Effector CD4-positive, alpha-beta T cell (primary cell): ENCODE measurements around the gene MAPT.
"Not testable (repeated sequence)": the region's sequence is repeated elsewhere in the genome, so short reads cannot be mapped to it uniquely, and the experiment has no call there.

Experiments used
- DNase-seq: peaks from one replicate; pipeline ENCODE4 v3.0.0-alpha.2; 2020

MAPT gene

DNA sequence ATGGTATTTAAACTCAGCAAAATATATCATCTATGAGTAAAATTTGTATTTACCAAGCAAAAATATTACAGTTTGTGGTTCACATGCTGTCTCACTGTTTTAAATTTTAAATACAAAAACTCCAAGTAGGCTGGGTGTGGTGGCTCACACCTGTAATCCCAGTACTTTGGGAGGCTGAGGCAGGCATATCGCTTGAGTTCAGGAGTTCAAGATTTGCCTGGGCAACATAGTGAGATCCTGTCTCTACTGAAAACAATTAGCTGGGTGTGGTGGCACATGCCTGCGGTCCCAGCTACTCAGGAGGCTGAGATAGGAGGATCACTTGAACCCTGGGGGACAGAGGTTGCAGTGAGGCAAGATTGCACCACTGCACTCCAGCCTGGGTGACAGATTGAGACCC is 37.3 kb downstream of the MAPT start:
- no peak for DNase-seq

DNA sequence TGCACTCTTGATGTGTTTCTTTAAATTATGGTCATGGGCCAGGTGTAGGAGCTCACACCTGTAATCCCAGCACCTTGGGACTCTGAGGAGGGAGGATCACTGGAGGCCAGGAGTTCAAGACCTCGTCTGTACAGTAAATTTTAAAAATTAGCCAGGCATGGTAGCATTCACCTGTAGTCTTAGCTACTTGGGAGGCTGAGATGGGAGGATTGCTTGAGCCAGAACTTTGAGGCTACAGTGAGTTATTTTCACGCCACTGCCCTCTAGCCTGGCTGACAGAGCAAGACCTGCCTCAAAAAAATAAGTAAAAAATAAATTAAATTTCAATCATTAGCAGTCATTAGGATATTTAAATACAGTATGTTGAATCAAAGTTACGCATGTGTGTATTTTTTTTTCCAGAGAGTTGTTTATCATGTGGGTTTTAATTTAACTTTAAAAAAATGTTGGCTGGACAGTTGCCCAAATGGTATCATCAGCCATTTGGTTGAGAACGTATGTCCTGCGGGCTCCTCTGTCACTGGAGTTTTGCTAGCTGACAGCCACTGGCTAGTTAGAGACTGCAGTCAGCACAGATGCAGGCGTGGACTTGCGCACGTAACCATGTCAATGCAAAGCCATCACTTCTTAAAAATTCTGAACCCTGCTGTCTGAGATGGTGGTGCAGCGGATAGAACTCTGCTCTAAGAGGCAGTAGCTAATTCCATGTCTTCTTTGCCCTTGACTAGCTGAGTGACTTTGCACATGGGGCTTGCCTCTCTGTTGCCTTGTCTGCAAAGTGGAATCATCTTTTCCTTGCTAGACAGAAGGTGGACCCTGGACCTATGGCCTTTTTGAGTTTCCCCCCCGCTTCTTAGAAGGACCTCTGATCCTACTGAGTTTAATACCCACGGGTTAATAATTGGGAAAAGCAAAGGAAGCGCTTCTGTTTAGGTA is 40.0 kb downstream of the MAPT start:
- no peak for DNase-seq

DNA sequence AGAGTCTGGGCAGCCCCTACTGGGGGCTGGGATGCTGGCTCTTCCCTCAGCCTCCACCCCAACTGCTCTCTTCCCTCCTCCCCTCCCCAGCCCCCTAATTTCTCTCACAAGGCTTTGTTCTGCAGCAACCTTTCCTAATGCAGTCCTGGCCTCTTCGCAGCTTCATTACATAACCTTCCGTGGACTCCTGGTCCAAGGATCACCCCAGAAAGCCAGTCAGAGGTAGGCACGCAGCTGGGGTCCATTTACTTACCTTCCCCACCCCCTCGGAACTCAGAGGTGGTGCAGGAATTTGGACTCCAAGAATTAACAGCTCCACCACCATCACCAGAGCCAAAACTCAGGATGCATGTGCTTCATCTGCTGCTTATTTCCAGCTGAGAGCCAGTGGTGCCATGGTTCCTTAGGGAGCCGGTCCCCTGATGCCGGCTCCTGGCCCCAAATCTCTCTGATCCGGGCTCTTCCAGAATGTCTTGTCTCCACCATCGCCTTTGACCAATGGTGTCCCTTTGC is 40.9 kb downstream of the MAPT start:
- no peak for DNase-seq

DNA sequence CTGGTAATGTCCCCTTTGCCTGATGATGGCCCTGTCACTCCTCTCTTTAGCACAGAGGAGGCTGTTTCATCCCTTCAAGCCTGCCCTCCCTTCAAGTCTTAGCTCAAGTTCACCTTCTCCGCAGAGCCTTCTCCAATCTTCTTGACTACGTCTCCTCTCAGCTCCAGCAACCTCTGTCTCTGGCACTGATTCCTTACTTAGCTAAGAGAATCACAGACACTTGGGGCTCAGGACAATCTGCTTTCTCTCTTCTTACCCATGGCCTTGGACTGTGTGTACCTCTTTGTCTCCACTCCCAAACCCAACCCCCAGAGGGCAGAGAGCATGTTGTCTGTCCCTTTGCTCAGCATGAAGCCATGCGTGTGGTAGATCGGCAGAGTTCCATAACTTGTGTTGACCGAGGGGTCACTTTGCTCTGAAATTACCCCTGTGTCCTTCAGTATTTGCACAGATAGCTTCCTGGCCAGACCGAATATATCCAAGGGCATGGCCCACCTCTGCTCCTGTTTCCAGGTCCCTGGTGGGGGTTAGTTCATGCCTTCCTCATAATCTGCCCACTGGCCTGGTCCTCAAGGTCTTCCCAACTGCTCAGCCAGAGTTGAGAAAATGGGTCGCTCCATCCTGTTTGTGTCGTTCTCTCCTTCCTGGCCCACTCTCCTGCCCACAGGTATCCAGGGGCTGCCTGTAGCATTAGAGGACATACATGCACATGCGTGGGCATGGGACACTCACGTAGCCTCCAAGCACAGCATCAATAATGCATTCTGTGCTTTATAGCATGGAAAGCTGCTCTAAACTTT is 41.6 kb downstream of the MAPT start:
- DNase-seq: no peak

DNA sequence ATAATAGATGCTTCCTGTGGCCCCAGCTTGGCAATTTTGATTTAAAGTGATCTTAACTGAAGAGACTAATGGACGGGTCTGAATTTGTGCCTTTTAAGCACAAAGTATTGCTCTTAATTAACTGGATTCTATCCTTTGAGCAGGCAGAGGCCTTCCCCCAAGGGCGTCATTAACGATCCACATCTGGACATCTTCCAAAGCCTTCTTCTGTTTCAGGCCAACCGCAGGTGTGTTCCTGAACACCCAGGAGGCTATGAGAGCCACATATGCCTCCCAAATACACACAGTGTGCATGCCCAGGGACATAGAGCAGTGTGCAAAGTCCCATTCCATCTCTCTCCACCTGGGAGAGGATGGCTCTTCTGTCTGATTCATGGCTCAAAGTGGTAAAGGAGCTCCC is 42.3 kb downstream of the MAPT start:
- DNase-seq: no peak

DNA sequence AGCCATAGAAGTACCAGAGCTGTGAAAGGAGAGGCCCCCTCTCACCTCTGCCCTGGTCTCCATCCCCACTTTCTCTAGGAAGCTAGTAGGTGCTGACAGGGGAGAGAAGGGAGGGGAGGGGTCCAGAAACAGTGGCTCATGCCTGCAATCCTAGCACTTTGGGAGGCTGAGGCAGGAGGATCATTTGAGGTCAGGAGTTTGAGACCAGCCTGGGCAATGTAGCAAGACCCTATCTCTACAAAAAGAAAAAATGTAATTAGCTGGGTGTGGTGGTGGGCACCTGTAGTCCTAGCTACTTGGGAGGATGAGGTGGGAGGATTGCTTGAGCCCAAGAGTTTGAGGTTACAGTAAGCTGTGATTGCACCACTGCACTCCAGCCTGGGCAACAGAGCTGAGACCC is 42.8 kb downstream of the MAPT start:
- not testable (repeated sequence) for DNase-seq

DNA sequence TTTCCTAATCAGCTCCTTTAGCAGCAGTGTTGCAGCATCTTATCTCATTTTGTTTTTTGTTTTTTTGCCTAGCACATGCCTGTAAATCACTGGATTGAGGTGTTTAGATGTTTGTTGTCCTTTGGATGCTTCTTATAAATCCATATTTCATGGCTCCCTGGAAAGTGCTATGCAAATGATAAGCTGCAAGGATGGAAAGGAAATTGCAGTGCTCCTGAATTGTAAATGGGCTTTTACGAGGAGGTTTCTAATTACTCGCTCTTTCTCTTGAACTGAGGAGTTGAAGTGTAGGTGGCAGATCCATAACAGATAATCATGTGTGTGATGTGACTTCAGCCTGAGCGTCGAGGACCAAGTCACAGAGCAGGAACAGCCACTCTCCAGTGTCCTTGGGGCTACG is 45.0 kb downstream of the MAPT start:
- no peak for DNase-seq

DNA sequence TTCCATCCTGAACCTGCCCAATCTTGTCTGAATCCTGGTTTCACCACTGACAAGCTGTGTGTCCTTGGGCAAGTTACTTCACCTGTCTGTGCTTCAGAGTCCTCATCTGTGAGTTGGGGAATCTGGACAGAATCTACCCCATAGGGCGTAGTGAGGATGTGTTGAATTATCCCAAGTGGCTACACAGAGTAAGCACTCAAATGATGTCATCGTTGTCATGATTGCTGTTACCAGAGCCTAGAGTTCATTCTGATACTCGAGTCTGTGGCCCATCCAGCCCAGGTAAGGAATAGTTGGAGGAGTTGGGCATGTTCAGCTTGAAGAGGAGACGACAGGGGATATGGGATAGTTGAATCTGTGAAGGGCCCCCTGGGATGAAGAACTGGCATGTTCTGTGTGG is 45.9 kb downstream of the MAPT start:
- no peak for DNase-seq

DNA sequence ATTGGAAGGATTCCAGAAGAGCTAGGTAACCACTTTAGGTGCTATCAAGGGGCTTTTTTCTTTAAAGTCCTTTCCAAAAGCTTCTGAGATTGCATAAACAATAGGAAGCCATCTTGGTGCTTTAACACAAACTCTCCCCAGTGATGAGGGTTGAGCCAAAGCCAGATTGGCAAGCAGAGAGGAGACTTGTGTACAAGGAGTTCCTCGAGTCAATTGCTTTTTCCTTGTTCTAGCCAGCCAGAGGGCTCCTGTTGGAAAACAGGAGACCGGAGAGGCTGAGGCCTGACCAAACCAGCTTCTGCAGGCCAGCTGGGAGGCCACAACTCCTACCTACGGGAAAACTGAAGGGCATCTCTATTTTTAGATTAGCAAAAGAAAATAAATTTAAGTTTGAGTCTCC is 46.5 kb downstream of the MAPT start:
- no peak for DNase-seq

DNA sequence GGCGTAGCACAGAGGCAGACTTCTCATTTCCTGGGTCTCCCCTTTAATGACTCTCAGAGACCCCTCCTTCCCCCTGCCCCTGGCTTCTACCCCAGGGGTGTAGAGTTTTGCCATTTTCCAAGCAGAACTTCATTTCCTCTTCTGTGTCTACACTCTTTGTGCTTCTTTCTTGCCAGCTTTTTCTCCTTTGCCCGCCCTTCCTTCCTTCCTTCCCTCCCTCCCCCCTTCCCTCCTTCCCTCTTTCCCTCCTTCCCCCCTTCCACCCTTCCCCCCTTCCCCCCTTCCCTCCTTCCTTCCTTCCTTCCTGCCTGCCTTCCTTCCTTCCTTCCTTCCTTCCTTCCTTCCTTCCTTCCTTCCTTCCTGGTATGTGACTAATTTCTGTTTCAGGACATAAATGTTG is 47.0 kb downstream of the MAPT start:
- no peak for DNase-seq

DNA sequence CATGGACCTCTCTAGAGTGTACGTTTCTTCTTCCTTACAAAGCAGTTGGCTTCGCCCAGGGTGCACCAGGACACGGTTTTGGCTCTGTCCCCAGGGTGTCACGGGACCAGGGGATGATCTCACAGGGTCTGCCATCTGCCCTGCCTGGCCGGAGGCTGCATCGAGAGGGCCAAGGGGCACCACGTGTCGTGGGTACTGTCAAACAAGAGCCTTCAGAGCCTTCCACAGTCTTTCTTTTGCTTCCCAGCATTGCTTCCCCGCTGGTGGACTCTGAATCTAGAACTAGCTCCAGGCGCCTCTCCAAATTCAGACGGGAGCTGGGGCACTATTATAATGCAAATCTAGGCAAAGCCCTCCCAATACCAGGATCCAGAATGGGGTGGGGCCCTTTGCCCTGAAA is 47.9 kb downstream of the MAPT start:
- no peak for DNase-seq

DNA sequence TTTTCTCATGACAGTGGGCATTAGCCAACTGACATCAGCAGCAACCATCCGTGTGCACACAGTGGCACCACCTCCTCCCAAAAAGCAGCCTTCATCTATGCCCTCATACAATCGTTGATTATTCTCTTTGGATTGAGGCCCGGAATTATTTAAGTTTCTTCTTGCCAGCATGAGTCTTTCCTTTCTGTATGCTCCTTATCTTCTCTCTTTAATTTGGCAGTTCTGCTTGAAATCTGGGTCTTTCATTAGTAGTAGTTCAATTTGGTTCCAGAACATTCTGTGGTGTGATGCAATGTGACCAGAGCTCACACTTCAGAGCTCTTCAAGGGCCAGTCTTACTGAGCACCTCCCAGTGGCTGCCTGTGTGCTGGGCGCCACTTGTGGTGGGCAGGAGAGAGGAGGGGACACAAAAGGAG is 52.5 kb downstream of the MAPT start:
- no peak for DNase-seq

DNA sequence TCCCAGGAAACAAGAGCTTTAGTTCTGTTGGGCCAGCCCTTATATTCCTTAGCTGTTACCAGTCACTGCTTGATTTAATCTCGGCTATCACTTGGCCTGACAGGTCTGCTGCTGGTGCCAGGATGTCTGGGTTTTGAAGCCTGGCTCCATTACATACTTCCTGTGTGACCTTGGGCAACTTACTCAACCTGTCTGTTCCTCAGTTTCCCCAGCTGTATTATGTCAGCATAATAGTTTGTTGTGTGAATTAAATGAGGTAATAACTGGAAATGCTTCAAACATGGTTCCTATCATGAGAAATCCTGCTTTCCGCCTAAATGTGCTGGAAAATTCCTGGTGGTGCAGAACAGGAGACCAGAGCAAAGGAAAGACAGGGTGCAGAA is 54.1 kb downstream of the MAPT start:
- no peak for DNase-seq

DNA sequence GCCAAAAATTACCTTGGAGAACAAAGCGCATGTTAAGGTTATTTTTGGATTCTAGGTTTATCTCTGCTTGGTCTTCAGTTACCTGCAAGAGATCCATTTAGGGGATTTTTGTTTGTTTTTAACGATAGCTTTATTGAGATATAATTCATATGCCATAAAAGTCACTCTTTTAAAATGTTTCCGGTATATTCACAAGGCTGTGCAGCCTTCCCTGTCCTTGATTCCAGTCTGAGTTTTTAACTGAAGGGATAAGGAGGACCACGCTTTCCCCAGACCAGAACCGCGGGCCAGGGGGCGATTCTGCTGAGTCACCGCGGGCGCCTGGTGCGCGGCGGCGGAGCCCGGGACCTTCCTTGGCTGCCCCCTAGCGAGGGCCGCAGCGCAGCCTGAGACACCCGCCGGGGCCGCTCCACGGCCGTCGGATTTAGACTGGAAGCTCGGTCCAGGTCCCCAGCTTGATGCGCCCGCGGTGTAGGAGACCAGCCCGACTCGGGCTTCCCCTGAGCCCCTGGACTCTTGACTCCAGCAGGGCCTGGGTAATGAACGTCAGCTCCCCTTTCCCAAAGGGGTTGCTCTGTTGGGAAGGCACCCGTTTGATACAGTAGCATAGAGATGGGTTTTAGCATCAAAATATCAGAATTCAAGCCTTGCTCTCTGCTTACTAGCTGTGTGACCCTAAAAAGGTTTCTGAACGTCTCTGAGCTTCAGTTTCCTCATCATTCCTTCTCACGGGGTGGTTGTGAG is 54.7 kb downstream of the MAPT start:
- peak; percentile 34 for DNase-seq

DNA sequence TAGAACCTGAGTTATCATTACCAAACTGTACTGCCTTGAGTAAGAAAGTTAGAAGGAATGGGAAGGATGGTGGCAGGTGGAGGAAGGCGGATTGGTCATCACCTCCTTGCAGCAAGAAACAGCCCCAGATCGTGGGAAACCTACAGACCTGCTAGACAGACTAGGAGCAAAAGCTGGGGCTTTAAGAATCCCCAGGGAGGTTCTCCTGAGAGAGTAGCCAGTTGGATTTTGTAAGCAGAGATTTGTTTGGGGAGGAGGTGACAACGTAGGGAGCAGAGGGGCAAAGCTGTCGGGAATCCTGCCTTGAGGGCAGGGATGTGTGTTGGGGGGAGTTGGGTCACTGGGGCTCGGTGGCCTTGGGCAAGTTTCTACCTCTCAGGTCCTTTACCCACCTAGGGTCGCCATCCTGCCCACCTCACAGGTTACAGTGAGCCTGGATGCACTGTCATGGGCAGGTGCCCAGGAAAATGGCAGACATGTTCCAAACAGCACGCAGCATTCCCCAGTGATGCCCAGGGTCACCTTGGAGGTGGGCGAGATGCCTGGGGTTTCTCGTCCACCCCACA is 55.5 kb downstream of the MAPT start:
- DNase-seq: no peak

DNA sequence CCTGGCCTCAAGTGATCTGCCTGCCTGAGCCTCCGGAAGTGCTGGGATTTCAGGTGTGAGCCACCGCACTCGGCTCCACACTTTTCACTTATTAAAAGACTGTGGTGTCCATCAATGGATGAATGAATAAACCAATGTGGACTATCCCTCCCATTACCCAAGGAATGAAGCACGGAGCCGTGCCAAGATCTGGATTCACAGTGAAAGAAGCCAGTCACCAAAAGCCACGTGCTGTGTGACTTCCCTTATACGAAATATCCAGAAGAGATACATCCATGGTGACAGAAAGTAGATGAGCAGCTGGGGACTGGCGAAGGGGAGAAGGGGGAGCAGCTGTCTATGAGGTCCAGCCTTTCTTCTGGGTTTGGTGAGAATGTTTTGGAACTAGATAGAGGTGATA is 56.5 kb downstream of the MAPT start:
- no peak for DNase-seq

DNA sequence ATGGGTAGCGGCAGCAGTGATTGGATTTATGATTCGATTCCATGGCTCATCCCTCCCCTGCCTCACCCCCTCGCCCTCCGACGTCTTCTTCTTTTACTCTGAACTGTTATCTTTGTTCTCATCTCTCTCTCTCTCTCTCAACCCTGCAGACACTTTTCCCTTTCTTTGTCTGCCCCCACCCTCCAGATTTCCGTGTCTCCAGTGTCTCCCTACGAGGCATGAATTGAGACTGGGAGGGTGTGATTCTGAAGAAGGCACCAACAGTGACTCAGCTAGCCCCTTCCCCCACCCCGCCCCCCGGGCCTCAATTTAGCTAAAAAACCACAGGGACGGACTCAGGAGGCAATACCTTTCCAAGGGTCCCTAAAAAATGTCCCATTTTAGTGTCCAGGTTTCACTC is 57.0 kb downstream of the MAPT start:
- no peak for DNase-seq

DNA sequence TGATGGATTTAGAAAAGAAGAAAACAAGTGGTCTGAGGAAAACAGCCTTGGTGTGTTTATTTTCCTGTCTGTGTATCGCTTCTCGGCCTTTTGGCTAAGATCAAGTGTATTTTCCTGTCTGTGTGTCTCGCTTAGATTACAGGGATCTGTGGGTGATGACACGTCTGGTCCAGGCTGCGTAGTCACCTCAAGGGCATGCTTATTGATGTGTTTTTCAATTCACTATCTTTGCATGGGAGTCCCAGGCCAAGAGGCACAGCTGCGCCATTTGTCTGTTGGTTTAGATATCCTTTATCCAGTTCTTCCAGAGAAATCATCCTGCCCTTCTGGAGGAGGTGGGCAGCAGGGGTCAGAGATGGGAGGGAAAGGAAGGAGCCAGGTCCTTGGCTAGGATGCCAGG is 57.6 kb downstream of the MAPT start:
- DNase-seq: no peak

DNA sequence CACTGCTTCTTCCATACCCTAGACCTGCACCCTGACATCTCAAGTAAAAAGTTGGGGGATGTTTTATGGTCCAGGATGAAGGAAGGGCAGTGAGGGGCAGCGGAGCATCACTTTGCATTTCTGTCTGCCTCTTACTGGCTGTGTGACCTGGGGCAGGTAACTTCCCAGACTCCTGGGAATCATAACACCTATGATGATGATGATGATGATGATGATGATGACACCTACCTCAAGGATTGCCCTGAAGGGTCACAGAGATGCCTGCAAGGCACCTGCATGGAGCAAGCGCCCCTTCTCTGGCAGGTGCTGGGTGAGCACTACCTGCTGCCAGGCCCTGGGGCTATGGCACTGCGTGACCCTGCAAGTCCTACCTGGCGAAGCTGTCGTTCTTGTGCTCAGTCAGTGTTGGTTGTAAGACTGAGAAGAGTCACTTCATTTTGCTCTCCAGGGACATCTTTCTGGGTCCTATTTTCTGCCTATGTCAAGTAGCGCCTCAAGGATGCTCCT is 58.5 kb downstream of the MAPT start:
- no peak for DNase-seq

DNA sequence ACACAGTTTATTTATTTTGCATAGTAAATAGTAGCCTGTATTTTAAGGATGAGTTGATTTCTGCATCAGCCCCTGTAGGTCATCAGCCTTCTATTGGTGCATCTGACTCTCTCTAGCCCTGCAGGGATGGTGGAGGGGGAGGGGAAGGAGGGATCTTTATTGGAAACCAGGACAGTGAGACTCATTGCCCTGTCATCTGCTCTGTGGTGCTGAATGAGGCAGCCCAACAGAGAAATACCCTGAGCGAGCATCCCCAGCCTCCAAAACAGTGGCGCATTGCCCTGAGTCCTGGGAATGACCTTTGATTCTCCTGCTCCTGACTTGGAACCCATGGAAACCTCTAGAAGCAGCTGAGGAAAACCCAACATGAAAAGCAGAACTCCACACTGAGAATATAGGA is 59.2 kb downstream of the MAPT start:
- no peak for DNase-seq

DNA sequence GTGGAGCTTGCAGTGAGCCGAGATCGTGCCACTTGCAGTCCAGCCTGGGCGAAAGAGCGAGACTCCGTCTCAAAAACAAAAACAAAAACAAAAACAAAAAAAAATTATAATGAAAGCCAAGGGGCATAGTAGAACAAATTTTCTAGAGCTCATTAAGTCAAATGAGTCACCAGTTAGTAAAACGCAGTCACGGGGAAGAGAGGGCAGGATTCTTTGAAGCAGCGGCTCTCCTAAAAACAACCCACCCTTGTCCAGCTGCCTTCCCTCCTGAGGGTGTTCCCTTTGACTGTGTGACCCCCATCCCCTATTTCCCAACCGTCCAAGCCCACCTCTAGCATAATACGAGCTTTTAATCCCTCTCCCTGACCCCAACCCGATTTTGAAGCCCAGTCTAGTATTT is 60.6 kb downstream of the MAPT start:
- no peak for DNase-seq

DNA sequence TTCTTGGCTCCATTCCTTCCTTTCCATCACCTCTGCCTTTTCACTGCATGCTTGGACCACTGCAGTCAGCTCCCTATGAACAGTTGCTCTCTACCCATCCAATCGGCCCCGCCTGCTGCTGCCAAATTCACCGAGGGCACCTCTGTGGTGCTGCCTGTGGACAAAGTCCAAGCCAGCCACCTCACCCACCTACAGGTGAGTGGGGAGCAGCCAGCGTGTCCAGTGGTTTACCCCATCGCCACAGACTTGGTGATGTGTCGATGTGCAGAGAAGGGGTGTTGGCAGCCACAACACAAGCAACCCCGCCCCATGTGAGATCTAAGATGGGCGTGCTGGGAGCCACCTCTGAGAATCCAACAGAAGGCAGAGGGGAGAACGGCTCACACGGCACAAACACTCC is 61.0 kb downstream of the MAPT start:
- DNase-seq: no peak

DNA sequence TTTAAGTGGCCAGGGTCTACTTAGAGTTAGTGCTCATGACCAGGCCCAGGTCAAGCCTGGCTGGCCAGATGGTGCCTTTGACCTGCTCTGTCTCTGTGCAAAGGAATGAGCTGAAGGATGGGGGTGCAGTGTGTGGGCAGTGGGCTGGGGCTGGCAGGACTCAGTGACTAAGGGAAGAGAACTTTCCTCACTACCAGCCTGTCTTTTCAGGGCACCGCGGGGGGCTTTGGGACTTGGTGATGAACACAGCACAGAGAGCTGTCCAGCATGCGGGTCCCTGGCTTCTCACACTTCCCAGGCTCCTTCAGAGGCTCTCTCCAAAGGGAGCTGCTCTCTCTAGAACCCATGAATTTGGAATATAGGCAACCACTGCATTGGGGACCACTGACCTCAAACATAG is 61.7 kb downstream of the MAPT start:
- DNase-seq: no peak
